ES-I3 (cell line): Measurements from ENCODE around the gene DBR1.

Experiments used
- H3K36me3 ChIP-seq: 2 replicates; pipeline ENCODE4 v1.6.1; 2013; ENCODE audit warnings: mild to moderate bottlenecking, low read length, control low read depth, moderate library complexity; ENCODE audit not compliant: insufficient read depth
- H3K4me1 ChIP-seq: 2 replicates; pipeline ENCODE4 v1.6.1; 2013; ENCODE audit warnings: mild to moderate bottlenecking, control low read depth, low read length; ENCODE audit not compliant: insufficient read depth
- H3K9ac ChIP-seq: 2 replicates; pipeline ENCODE4 v1.6.1; 2013; ENCODE audit warnings: low read depth, mild to moderate bottlenecking, low read length, moderate library complexity
- H3K9me3 ChIP-seq: 2 replicates; pipeline ENCODE4 v1.6.1; 2013; ENCODE audit warnings: mild to moderate bottlenecking, low read length, moderate library complexity; ENCODE audit not compliant: control insufficient read depth, insufficient read depth

DBR1 gene

GRCh38 chr3:138199851-138200250 is 25.1 kb upstream of the DBR1 start:
- no peak overlapping the region for H3K9ac ChIP-seq
- 0 out of 2 replicates have a peak, but pooled peaks cover 8% of the 10 kb centered on the region for H3K4me1 ChIP-seq
- H3K9me3 ChIP-seq = no peaks in the 10 kb centered on the region
- no peaks in the 10 kb centered on the region for H3K36me3 ChIP-seq

GRCh38 chr3:138197524-138197923 is 22.8 kb upstream of the DBR1 start:
- no peaks in the 10 kb centered on the region for H3K9me3 ChIP-seq
- no peak overlapping the region for H3K9ac ChIP-seq
- H3K36me3 ChIP-seq = no peaks in the 10 kb centered on the region
- no peaks in the 10 kb centered on the region for H3K4me1 ChIP-seq

- H3K9ac ChIP-seq = no peak overlapping the region
- no peaks in the 10 kb centered on the region for H3K9me3 ChIP-seq
- H3K4me1 ChIP-seq = no peaks in the 10 kb centered on the region
- no peaks in the 10 kb centered on the region for H3K36me3 ChIP-seq
Measured at GRCh38 chr3:138197058-138197457, 22.3 kb upstream of the DBR1 start.

GRCh38 chr3:138196023-138196422 is 21.3 kb upstream of the DBR1 start:
- no peak overlapping the region for H3K9ac ChIP-seq
- no peaks in the 10 kb centered on the region for H3K36me3 ChIP-seq
- H3K9me3 ChIP-seq = no peaks in the 10 kb centered on the region
- H3K4me1 ChIP-seq = no peaks in the 10 kb centered on the region

- Histone ChIP-seq H3K36me3 (no peaks in the 10 kb centered on the region), H3K9me3 (no peaks in the 10 kb centered on the region), H3K9ac (no peak overlapping the region), H3K4me1 (no peaks in the 10 kb centered on the region)
Measured at GRCh38 chr3:138195481-138195880, 20.8 kb upstream of the DBR1 start.

- Histone ChIP-seq H3K9me3 (no peaks in the 10 kb centered on the region), H3K9ac (peak overlapping the region; percentile 75), H3K36me3 (no peaks in the 10 kb centered on the region), H3K4me1 (peaks cover 6% of the 10 kb centered on the region; the same call in 1 of the 2 replicates)
Measured at GRCh38 chr3:138188013-138188730, 13.5 kb upstream of the DBR1 start.

GRCh38 chr3:138187296-138188012 is 12.7 kb upstream of the DBR1 start, which contains the start of gene ARMC8:
ARMC8 (plus strand) TSS chr3:138187301; CDS start chr3:138187555, 254 bp downstream.
- Histone ChIP-seq H3K36me3 (no peaks in the 10 kb centered on the region), H3K4me1 (peaks cover 6% of the 10 kb centered on the region; the same call in 1 of the 2 replicates), H3K9ac (peak within 1 kb of the TSS; percentile 75), H3K9me3 (no peaks in the 10 kb centered on the region)

GRCh38 chr3:138186803-138187295 is 12.1 kb upstream of the DBR1 start:
- no peaks in the 10 kb centered on the region for H3K36me3 ChIP-seq
- H3K9ac ChIP-seq = peak overlapping the region; percentile 75
- peaks cover 6% of the 10 kb centered on the region; the same call in 1 of the 2 replicates for H3K4me1 ChIP-seq

GRCh38 chr3:138186221-138186620 is 11.5 kb upstream of the DBR1 start:
- peaks cover 6% of the 10 kb centered on the region; the same call in 1 of the 2 replicates for H3K4me1 ChIP-seq
- peak overlapping the region; percentile 75; the same call in 1 of the 2 replicates for H3K9ac ChIP-seq
- H3K9me3 ChIP-seq = no peaks in the 10 kb centered on the region
- H3K36me3 ChIP-seq = no peaks in the 10 kb centered on the region

More at GRCh38 chr3:138186803-138187295, 12.1 kb upstream of the DBR1 start:
- no peaks in the 10 kb centered on the region for H3K9me3 ChIP-seq

- H3K9me3 ChIP-seq = no peaks in the 10 kb centered on the region
- no peaks in the 10 kb centered on the region for H3K36me3 ChIP-seq
- peaks cover 6% of the 10 kb centered on the region; the same call in 1 of the 2 replicates for H3K4me1 ChIP-seq
- H3K9ac ChIP-seq = no peak overlapping the region
Measured at GRCh38 chr3:138184994-138185393, 10.3 kb upstream of the DBR1 start.

- no peaks in the 10 kb centered on the region for H3K9me3 ChIP-seq
- H3K4me1 ChIP-seq = no peaks in the 10 kb centered on the region
- no peak overlapping the region for H3K9ac ChIP-seq
- H3K36me3 ChIP-seq = no peaks in the 10 kb centered on the region
Measured at GRCh38 chr3:138180375-138181029, 5.8 kb upstream of the DBR1 start.

GRCh38 chr3:138173769-138174420 is 826 bp downstream of the DBR1 start:
- Histone ChIP-seq H3K9me3 (no peaks in the 10 kb centered on the region), H3K9ac (peak overlapping the region; percentile 98), H3K4me1 (no peaks in the 10 kb centered on the region), H3K36me3 (no peaks in the 10 kb centered on the region)

- Histone ChIP-seq H3K9ac (no peak overlapping the region), H3K36me3 (no peaks in the 10 kb centered on the region), H3K4me1 (no peaks in the 10 kb centered on the region), H3K9me3 (no peaks in the 10 kb centered on the region)
Measured at GRCh38 chr3:138172625-138173024, 2.1 kb downstream of the DBR1 start.

GRCh38 chr3:138165061-138165460 is 9.7 kb downstream of the DBR1 start:
- peaks cover 11% of the 10 kb centered on the region for H3K36me3 ChIP-seq
- no peaks in the 10 kb centered on the region for H3K4me1 ChIP-seq

More at GRCh38 chr3:138165061-138165460, 9.7 kb downstream of the DBR1 start:
- Histone ChIP-seq H3K9ac (no peak overlapping the region), H3K9me3 (no peaks in the 10 kb centered on the region)
